ENCODE data around the gene EHHADH.

- TF ChIP-seq CTCF (IDR thresholded peaks at IDR 0.05; ENCODE audit: low read length) (no peak), EZH2 (IDR thresholded peaks at IDR 0.05; ENCODE audit: borderline replicate concordance, low read length) (no peak)
Measured at GRCh38 chr3:185155678-185156077, 98.2 kb downstream of the EHHADH start.

Measured in OCI-LY1 (cell line).